Measurements from ENCODE around the gene RALGAPB.

DNA sequence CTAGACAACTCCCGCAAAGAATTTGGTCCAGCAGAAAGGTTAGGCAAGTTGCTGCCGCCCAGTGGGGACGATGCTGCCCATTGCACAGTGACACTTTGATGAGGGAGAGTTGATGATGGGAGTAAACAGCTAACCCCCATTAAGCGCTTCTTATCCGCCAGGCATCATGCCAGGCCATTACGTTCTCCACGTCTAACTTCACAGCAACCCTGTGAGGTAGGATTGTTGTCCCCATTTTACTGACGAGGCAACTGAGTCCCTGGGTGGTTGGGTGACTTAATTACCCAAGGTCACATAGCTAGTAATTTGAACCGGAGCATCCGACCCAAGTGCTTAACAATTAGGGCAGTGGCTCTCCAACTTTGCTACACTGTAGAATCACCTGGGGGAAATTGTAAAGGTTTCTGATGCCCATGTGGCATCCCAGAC, 738 bp downstream of the RALGAPB start:
- TF ChIP-seq, protein P1, sequence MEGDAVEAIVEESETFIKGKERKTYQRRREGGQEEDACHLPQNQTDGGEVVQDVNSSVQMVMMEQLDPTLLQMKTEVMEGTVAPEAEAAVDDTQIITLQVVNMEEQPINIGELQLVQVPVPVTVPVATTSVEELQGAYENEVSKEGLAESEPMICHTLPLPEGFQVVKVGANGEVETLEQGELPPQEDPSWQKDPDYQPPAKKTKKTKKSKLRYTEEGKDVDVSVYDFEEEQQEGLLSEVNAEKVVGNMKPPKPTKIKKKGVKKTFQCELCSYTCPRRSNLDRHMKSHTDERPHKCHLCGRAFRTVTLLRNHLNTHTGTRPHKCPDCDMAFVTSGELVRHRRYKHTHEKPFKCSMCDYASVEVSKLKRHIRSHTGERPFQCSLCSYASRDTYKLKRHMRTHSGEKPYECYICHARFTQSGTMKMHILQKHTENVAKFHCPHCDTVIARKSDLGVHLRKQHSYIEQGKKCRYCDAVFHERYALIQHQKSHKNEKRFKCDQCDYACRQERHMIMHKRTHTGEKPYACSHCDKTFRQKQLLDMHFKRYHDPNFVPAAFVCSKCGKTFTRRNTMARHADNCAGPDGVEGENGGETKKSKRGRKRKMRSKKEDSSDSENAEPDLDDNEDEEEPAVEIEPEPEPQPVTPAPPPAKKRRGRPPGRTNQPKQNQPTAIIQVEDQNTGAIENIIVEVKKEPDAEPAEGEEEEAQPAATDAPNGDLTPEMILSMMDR (IDR thresholded peaks at IDR 0.05), result no peak
- TF ChIP-seq POLR2A (IDR thresholded peaks at IDR 0.05), result no peak
